SK-N-SH (cell line): ENCODE data around the gene ADRA1B. TPM values are rescaled to one million over a fixed set of nuclear protein-coding genes. Genes with fewer than 3 reads are reported as not detected.

Experiments
- CTCF ChIA-PET: fragments of 300-600, 350-600 bp; formaldehyde crosslinking; extraction: SDS; loops from one replicate; lab custom pipeline; 2021; lab: Yijun Ruan, JAX
- POLR2A ChIA-PET: fragments of 350-600 bp; sonication (Branson Sonifier 250); formaldehyde crosslinking; extraction: SDS; loops from one replicate; lab custom pipeline; 2020; ENCODE audit warnings: antibody characterized with exemption, inconsistent platforms; lab: Yijun Ruan, JAX
- DNase-seq: peaks from one replicate; pipeline ENCODE4 v3.0.0; 2012
- H2AFZ ChIP-seq: fragments of 200-600 bp; sonication (generic); 2 replicates; pipeline ENCODE4 v1.8.1; 2016; ENCODE audit warnings: antibody characterized with exemption, mild to moderate bottlenecking, low read depth
- H3F3A ChIP-seq: fragments of 200-600 bp; sonication (generic); replicated peaks from 2 replicates; pipeline ENCODE3; 2016; ENCODE audit warnings: antibody characterized with exemption, mild to moderate bottlenecking; ENCODE audit not compliant: insufficient read depth
- H3K27ac ChIP-seq, 2 experiments: fragments of 200-500 bp in 1 of 2; fragments of 200-600 bp in 1 of 2; sonication (Bioruptor generic) in 1 of 2; sonication (generic), shearing (Covaris generic) in 1 of 2; 2 replicates each; pipeline versions ENCODE4 v1.5.1 to v1.6.1; 2014 to 2016; ENCODE audit warnings: low read depth in 2 of 2, inconsistent platforms in 1 of 2, low read length in 1 of 2, mild to moderate bottlenecking in 1 of 2, mixed read lengths in 1 of 2
- H3K27me3 ChIP-seq: fragments of 200-600 bp; sonication (generic), shearing (Covaris generic); 2 replicates; pipeline ENCODE4 v1.6.1; 2016; ENCODE audit warnings: mixed run types; ENCODE audit not compliant: insufficient read depth
- H3K36me3 ChIP-seq, 2 experiments: fragments of 200-500 bp in 1 of 2; fragments of 200-600 bp in 1 of 2; sonication (Bioruptor generic) in 1 of 2; sonication (generic) in 1 of 2; replicated peaks in 1 of 2; 2 replicates each; pipeline versions ENCODE3 to v1.5.1; 2014 to 2016; ENCODE audit warnings: low read length in 1 of 2, mild to moderate bottlenecking in 1 of 2; ENCODE audit not compliant: insufficient read depth in 2 of 2, control insufficient read depth in 1 of 2
- H3K4me1 ChIP-seq, 2 experiments: fragments of 200-500 bp in 1 of 2; fragments of 200-600 bp in 1 of 2; sonication (Bioruptor generic) in 1 of 2; sonication (generic), shearing (Covaris generic) in 1 of 2; 2 replicates each; pipeline versions ENCODE4 v1.5.1 to v1.6.1; 2014 to 2016; ENCODE audit warnings: low read depth in 1 of 2, low read length in 1 of 2, mixed run types in 1 of 2; ENCODE audit not compliant: insufficient read depth in 2 of 2, control insufficient read depth in 1 of 2
- H3K4me2 ChIP-seq: fragments of 200-600 bp; sonication (generic), shearing (Covaris generic); 2 replicates; pipeline ENCODE4 v1.6.1; 2017; ENCODE audit warnings: mixed run types
- H3K4me3 ChIP-seq, 2 experiments: fragments of 200-500 bp in 1 of 2; fragments of 200-600 bp in 1 of 2; sonication (Bioruptor generic) in 1 of 2; sonication (generic), shearing (Covaris generic) in 1 of 2; 2 replicates each; pipeline versions ENCODE4 v1.5.1 to v1.8.1; 2014 to 2016; ENCODE audit warnings: low read depth in 2 of 2, inconsistent platforms in 1 of 2, low read length in 1 of 2, mild to moderate bottlenecking in 1 of 2, mixed read lengths in 1 of 2, moderate library complexity in 1 of 2
- H3K79me2 ChIP-seq: fragments of 200-600 bp; sonication (generic); 2 replicates; pipeline ENCODE4 v1.8.1; 2017; ENCODE audit warnings: mild to moderate bottlenecking; ENCODE audit not compliant: insufficient read depth
- H3K9ac ChIP-seq: fragments of 200-600 bp; sonication (generic); 2 replicates; pipeline ENCODE4 v1.6.1; 2017; ENCODE audit warnings: mixed run types
- H3K9me2 ChIP-seq: fragments of 200-600 bp; sonication (generic); 2 replicates; pipeline ENCODE4 v1.6.1; 2017; ENCODE audit warnings: mixed run types
- H3K9me3 ChIP-seq: fragments of 200-600 bp; sonication (generic); 2 replicates; pipeline ENCODE4 v1.6.1; 2017; ENCODE audit warnings: mixed run types, mild to moderate bottlenecking, moderate library complexity
- H4K20me1 ChIP-seq: fragments of 200-600 bp; sonication (generic); 2 replicates; pipeline ENCODE4 v1.6.1; 2017; ENCODE audit warnings: mild to moderate bottlenecking, mixed run types; ENCODE audit not compliant: insufficient read depth
- ELF1 ChIP-seq: IDR thresholded peaks from 2 replicates; pipeline ENCODE4 v1.4.0; 2012
- EP300 ChIP-seq, 2 experiments: IDR thresholded peaks; 2 replicates each; pipeline versions ENCODE4 v1.4.0 to v1.6.1; 2012; ENCODE audit warnings: borderline replicate concordance in 1 of 2, low read depth in 1 of 2, low read length in 1 of 2
- FOSL2 ChIP-seq: IDR thresholded peaks from 2 replicates; pipeline ENCODE4 v1.4.0; 2012; ENCODE audit warnings: low read depth, mild to moderate bottlenecking, moderate library complexity, borderline replicate concordance
- FOXJ3 ChIP-seq: sonication (generic); formaldehyde crosslinking; IDR thresholded peaks from 2 replicates; pipeline ENCODE4 v1.5.1; 2020; ENCODE audit warnings: mild to moderate bottlenecking, missing genetic modification reagents
- GABPA ChIP-seq: IDR thresholded peaks from 2 replicates; pipeline ENCODE4 v1.4.0; 2012; ENCODE audit warnings: low read depth, mild to moderate bottlenecking
- GATA2 ChIP-seq: sonication (generic); formaldehyde crosslinking; IDR thresholded peaks from 2 replicates; pipeline ENCODE4 v1.5.0; 2020; ENCODE audit warnings: mild to moderate bottlenecking, missing genetic modification reagents
- NRF1 ChIP-seq: IDR thresholded peaks from 2 replicates; pipeline ENCODE4 v1.6.1; 2012; ENCODE audit warnings: low read depth, mild to moderate bottlenecking, low read length
- PBX3 ChIP-seq: IDR thresholded peaks from 2 replicates; pipeline ENCODE4; 2012
- RCOR1 ChIP-seq: fragments of 150-350 bp; IDR thresholded peaks from 2 replicates; pipeline ENCODE4 v1.6.1; 2017; ENCODE audit warnings: antibody characterized with exemption, low read length
- REST ChIP-seq: IDR thresholded peaks from 2 replicates; pipeline ENCODE4 v1.6.1; 2012; ENCODE audit warnings: mild to moderate bottlenecking, low read depth, low read length, moderate library complexity
- WGBS: methylation state at CpG from one replicate; pipeline ENCODE4 v1.1.6; 2017; ENCODE audit warnings: low lambda C conversion rate; 5-methylcytosine and 5-hydroxymethylcytosine counted together
- polyA plus RNA-seq, 3 experiments: library from polyadenylated mRNA; depleted of rRNA; stranded (reverse); fragments of >200 nt; gene quantifications; 2 replicates each; pipeline ENCODE4 v1.2.3, GENCODE V29; 2012

Gene ADRA1B
- polyA plus RNA-seq, 1 of the 3 experiments (the other 2 are of a cell fraction): 2.2 TPM

GRCh38 chr5:159917994-159918393, 1.7 kb downstream of the ADRA1B start (continued):
- TF ChIP-seq GABPA (no peak), PBX3 (no peak), ELF1 (no peak), FOSL2 (no peak), GATA2 (CRISPR knock-in tag) (no peak), RCOR1 (no peak)

GRCh38 chr5:159921721-159922120, 5.4 kb downstream of the ADRA1B start:
- Histone ChIP-seq H3K36me3 (no peaks in the 10 kb centered on the region), H3K4me2 (no peak overlapping the region; the same call in 1 of the 2 replicates), H3K79me2 (peaks cover 57% of the 10 kb centered on the region; the same call in 1 of the 2 replicates), H3K9me3 (no peaks in the 10 kb centered on the region), H3K27me3 (no peaks in the 10 kb centered on the region), H4K20me1 (no peaks in the 10 kb centered on the region)
- CTCF ChIA-PET: interaction anchor here (1.0 kb wide), 2 partner anchors 17 to 30 kb away, joined by 3 to 4 read pairs; no protein-coding TSS in a partner anchor
- peak; percentile 30; the same call in 1 of the 2 replicates for TF ChIP-seq PBX3
- no peak for TF ChIP-seq NRF1
- TF ChIP-seq, all 33 proteins: peak for 1
- WGBS: 53% methylated on average over 3 of the region's 3 CpGs
- no peak overlapping the region for H3K4me3 ChIP-seq
- DNase-seq: no peak
- no peak overlapping the region for H2AFZ ChIP-seq
- H3K9ac ChIP-seq: no peak overlapping the region
- H3K4me1 ChIP-seq: peaks cover 0 to 17% of the 10 kb centered on the region in 2 experiments; a peak in 1 of 4 replicates
- H3F3A ChIP-seq: peaks cover 4% of the 10 kb centered on the region
- no peaks in the 10 kb centered on the region for H3K9me2 ChIP-seq
- H3K27ac ChIP-seq: no peak overlapping the region
- POLR2A ChIA-PET: no interaction called here

- ChIA-PET POLR2A (no interaction called here), CTCF (no interaction called here)
- Histone ChIP-seq H3K4me3 (no peak overlapping the region), H4K20me1 (no peaks in the 10 kb centered on the region), H3K27ac (no peak overlapping the region), H3K9me2 (no peaks in the 10 kb centered on the region), H3K4me1 (peaks cover 0 to 17% of the 10 kb centered on the region in 2 experiments; a peak in 1 of 4 replicates), H3K9me3 (no peaks in the 10 kb centered on the region), H3K9ac (no peak overlapping the region), H3K36me3 (no peaks in the 10 kb centered on the region), H3K79me2 (peaks cover 45% of the 10 kb centered on the region; the same call in 1 of the 2 replicates), H3K27me3 (no peaks in the 10 kb centered on the region), H2AFZ (no peak overlapping the region), H3F3A (peaks cover 15% of the 10 kb centered on the region), H3K4me2 (no peak overlapping the region)
- WGBS: 57% methylated on average over 7 of the region's 7 CpGs
- DNase-seq: no peak
- TF ChIP-seq GATA2 (CRISPR knock-in tag): no peak
- no peak for TF ChIP-seq EP300 (IDR thresholded peaks at IDR 0.05; ENCODE audit: borderline replicate concordance in 1 of 2, low read depth in 1 of 2, low read length in 1 of 2)
- TF ChIP-seq FOXJ3: no peak
- TF ChIP-seq REST: no peak
Observed at GRCh38 chr5:159923008-159923407, 6.7 kb downstream of the ADRA1B start.
